HG02571 (cell line): ENCODE measurements around the gene TECTB.

Source experiments
- ATAC-seq: cut with Tn5 transposase; IDR thresholded peaks from one replicate; pipeline ENCODE4 v1.9.1; 2021; ENCODE audit warnings: mild to moderate bottlenecking, moderate library complexity; ENCODE audit not compliant: unreplicated experiment

TECTB gene

DNA sequence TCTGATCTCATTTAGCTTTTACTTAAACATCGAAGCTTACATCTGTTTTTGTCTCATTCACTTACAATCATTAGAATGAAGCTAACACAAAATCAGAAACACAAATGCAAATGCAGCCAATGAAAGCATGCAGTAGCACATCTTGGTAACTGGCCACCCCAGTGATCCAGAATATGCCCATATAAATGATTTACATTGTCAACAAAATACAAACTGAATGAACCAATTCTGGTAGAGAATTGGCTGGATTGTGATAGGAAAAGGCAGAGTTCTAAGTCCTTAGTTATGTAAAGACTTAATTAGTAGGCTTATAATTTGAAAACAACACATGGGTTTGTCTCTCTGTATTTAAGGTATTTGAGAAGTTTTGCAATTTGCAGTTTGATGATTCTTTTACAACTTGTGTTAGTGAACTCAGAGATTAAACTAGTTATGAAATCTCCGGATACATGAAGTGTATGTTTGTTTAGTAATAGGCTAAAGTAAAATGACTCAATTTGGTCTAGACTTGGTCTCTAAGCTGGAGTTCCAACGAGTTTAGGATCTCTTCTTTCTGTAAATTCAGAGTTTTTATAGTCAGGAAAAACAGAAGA, 21.2 kb downstream of the TECTB start:
- ATAC-seq: no peak

DNA sequence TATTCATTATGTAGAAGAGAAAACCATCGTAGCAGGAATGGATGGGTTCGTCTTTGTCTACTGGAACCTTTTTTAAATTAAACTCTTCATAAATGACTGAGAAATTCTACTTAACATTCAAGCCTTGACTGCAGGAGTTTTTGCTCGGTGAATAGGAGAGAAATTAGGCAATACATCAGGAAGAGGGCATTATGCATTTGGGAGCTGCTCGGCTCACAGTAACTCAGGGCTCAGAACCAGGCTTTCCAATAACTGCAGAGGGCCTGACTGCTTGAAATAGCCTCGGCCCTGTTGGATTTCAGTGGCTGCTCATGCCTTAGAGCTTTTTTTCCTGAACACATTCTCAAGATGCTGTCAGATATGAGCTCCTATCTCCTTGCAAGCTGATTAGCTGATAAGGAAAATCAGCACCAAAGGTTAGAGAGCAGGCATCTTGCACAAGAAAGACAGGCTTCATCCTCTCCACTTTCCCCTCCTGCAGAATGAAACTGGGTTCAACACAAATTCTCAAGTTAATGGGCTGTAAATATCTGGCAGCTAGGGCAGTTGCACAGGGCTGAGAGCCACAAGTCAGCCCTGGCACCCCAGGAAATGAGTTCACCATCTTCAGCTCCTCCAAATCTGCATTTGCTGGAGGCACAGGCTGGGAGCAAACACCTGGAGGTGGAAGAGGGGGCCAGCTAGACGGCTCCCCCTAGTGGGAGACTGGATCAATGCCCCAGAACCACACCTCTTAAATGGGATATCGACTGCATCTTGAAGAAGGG, 24.3 kb downstream of the TECTB start:
- ATAC-seq: no peak

DNA sequence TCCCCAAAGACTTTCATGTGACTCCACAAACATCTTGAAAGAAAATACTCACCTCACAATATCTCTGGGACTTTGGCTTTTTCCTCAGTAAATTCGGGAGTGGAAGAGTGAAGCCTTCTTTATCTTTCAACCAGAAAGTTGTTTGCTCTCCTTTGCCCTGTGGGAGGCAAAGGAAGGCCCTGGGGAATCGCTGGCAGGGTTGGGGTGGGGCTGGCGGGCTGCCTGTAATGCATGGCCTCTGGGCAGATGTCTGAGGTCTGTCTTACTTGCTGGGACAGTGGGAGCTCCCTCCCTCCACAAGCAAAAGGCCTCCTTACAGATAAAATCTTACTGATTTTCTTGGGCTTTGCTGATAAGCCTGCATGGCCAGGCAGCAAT, 24.9 kb downstream of the TECTB start:
- ATAC-seq: no peak

DNA sequence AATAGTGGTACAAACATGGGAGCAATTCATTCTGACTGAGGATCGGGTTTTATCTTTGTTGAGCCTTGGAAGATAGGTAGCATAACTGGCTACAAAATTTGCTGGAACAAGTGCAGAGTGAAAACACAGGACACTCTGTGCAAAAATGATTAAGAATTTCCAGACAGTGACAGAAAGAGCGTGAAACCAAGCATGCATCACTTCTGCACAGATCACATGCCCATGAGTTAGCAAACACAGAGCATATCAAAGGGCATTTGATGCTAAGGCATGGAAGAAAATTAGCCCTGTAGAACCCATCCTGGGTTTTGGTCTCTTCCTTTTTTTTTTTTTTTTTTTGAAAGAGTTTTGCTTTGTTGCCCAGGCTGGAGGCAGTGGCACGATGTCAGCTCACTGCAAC, 28.3 kb downstream of the TECTB start:
- no peak for ATAC-seq

DNA sequence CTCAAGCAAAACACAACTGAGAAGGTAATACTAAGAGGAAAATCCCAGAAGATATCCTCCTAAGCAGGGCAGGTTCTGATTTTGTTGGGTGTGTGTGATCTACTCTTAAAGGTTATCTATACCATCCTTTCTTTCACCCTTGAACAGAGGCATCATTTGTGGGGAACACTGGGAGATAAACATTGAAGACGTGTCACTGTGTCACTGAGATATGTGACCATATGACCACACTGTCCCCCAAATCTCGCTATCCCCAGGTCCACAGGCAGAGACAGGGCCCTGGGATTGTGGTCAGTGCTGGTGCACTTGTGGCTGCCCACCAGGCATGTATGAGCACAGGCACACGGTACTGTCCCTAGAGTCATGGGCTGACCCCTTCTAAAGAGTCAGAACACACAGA, 30.0 kb downstream of the TECTB start:
- ATAC-seq: no peak

DNA sequence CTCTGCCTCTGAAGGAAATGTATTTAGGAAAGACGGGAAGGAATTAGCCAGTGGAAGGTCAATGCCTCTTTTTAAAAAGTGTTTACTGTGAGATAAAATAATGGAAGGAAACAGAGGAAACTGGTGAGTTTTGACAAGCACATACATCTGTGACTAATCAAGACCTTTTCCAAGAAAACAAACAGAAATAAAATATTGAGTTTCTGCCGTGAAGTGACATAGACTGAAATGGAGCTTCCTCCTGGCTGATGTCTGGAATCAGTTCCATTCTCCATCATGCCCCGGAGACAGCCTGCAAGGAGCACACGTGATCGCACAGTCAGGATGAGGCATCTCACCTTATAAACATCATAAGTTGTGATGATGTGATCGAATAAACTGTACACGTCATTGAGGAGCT, 30.7 kb downstream of the TECTB start:
- ATAC-seq: no peak

DNA sequence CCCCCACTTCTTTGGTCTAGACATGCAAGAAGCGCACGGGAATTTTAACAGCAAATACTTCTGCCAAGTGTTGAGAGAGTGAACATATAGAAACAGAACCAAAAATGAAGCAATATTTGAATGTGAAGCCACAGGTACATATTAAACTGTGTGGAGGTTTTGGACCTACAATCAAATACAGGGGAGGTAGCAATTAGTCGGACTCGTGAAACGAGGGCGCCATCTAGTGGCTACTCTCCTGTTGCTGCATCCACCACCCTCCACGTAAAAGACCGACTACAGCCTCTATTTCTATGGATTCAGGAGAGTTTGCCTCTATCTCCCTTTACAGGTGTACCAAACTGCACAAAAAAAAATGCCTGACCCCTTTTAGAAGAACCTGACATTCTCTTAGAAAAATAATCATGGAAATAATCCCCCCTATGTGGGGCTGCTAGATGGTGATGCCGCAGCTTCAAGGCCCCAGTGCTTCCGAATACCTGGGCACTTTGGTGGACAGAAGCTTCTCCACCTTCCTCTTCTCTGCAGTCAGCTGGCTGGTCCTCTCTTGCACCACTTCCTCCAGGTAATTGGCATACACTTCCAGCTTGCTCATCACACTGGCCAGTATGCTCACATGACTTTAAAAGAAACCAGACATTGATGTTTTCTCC, 31.7 kb downstream of the TECTB start:
- peak; percentile 53 for ATAC-seq

DNA sequence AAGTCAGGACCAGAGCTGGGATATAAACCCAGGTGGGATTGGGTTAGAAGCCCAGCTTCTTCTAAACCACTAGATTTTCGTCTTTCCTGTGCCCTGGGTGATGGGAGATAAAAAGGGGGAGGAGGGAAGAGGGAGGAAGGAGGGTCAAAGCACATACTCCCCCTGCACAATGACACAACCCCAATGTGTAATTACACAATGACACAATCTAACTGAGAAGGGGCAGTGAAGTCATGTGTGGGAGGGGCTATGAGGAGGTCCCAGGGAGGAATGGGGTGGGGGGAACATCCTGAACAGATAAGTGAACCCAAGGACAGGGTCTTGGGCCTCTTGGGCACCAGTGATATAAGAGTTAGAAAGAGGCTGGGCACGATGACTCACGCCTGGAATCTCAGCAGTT, 44.5 kb downstream of the TECTB start:
- ATAC-seq: no peak

DNA sequence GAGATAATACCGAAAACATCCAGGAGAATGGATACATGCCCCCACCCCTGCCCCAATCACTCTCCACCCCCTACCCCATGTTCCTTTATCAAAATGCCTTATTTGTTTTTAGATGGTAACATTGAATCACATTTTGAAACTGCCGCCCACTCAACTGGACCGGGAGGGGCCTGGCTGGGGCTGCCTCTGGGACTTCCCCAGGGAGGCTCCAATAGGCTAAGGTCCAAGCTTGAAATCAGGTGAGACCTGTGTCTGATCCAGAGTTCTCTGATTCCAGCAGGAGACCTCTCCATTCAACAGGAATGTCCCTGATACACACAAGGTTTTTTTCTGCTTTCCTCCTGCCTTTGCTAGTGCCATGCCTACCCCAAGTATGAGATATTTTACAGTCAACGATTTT, 47.0 kb downstream of the TECTB start:
- no peak for ATAC-seq

DNA sequence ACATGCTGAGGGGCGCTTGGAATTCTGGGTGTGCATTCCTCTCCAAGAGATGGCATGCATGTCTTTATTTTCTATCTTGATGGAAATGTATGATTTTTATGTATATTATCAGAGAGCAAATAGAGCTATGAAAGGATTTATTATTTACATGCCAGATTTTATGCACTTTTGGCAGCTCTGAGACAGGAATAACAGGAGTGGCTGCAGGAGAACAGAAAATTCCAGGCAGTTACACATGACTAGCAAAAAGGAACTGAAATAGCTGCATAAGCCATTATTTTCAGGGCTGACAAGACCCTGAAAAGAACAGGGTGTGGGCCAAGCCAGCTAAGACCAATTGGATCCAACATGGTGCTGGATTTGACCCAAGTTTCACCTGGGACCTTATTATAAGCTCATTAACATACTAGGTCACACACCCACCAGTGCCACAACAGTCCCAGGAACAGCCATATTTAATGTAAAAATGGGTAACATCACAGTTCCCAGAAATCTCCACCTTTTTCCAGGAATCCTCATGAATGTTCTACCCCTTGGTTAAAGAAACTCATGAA, 47.5 kb downstream of the TECTB start:
- ATAC-seq: no peak

DNA sequence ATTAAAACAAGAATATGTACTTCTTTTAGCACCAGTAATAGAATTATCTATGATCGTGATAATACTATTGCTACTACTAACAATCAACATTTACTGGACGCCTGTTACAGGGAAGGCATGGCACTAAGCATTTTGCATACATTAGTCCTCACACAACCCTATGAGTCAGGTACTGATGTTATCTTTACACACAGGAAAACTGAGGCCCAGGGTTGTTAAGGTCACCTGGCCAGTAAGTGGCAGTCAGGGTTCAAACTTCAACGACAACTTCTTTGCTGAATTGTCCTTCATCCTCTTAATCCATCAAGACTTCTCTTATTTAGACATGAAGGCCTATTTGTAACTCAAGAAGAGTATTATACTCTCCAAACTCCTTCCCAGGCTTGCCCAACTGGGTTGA, 48.8 kb downstream of the TECTB start:
- ATAC-seq: no peak

DNA sequence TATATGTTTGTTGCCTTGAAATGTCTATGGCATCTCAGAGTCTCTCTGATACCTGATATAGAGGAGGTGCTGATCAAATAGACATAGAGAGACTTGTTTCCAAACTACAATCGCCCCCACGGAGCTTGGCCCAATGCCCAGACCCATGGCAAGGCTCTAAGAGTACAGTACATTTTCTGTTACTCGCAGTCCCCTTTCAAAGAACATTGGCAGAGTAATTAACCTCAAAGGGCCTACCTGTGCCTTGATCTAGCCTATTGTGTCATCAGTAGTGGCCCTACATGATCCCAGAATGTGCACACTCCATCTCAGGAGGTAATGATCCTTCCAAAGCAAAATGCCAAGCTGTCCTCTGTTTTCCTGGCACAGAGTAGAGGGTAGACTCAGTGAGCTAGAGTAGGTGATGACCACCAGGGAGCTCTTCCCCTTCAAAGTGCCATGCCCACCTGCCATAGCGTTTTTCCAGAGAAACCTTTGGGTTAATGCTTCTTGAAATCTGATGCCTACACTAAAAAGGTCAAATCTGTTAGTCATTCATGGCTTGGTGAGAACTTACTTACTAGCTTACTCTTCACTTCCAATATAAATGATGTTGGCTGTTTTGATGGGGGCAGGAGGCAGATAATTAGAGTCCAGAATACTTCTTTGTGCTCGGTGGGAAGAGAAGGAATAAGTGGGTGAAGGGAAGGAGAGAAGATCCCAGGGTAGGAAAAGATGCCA, 49.5 kb downstream of the TECTB start:
- ATAC-seq: no peak

DNA sequence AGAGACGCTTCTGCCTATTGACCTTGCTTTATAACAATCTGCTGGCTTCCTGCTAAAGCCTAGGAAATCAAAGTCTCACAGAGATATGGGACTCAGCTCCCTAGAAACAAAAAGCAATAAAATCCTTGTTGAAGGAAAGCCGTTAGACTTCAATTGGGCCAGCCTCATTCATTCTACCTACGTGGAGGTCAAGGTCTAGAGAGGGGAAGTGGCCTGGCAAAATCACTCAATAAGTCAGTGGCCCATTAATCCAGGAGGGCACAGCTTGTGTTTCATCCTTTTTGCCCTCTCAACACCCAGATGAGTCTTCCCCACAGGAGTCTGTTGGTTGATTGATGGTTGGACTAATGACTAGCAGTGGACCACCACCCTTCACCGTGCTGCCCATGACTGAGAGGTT, 50.3 kb downstream of the TECTB start:
- ATAC-seq: no peak

DNA sequence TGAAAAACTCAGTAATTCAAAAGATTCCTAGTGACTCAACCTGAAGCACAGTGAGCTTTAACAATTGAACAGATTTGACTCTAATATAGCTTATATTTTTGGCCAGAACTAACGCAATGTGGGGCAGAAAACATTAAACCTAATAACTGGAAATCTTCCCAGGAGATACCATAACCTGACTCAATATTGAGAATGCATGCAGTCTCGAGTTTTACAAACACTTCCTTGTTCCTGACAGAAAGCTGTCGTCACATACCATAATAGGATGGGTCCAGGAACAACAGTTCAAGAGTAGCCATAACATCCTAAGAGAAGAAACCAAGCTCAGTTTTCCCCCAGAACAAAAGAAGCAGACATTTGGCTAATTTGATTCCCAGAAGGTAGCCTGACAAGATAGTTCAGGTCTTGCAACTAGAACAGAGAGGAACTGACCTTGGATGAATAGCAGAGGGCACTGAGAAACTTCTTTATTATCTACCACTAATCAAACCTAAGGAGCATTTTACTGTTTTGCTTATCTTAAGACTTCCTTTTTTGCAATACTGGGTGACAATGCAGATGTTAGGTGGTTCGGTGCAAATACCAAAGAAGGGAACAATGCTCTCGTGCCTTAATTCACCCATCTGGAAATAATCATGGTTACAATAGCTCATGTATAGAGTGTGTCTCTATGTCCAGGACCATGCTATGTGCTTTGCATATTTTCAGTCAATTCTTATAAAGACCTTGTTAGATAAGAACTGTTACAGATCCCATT, 52.1 kb downstream of the TECTB start:
- no peak for ATAC-seq

DNA sequence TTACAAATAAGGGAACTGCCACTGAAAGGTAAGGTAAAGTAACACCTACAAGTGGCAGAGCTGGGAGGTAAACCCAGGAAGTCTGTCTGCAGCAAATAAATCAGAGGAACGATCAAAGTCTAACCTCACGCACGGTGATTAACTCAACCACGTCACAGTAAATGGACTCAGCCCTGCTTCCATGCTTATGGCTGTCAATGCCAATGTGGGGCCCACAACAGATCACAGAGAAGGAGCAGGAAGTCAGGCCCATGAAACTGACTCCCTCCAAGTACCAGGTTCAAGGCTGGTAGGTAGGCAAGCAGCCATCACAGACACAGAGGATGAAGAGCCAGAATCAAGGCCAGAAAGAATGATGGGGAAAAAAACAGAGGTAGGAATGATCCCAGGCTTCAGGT, 52.7 kb downstream of the TECTB start:
- ATAC-seq: no peak

DNA sequence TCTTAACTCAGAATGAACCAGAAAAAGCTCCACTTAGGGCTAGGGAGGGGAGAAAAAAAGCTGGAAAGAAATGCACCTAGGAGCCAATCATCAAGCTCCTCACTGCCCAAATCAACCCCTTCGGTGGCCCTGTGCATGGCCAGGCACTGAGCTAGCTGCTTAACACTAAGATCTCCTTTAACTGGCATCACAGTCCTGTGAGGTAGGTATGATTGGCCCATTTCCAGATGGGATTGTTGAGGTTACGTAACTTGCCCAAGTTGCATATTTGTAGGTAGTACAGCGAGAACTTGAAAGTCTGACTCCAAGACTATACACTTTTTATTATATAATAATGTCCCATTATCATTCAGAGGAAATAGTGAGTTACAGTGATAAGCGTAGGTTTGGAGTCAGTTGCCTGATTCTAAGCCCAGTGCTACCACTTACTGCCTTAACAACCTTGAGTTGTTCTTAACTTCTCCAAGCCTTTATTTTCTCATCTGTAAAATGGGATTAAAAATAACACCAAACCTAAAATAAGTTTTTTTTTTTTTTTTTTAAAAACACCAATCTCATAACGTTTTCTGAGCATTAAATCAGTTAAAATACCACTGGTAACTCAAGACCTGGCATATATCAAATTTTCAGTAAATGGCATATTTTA, 53.5 kb downstream of the TECTB start:
- ATAC-seq: no peak

DNA sequence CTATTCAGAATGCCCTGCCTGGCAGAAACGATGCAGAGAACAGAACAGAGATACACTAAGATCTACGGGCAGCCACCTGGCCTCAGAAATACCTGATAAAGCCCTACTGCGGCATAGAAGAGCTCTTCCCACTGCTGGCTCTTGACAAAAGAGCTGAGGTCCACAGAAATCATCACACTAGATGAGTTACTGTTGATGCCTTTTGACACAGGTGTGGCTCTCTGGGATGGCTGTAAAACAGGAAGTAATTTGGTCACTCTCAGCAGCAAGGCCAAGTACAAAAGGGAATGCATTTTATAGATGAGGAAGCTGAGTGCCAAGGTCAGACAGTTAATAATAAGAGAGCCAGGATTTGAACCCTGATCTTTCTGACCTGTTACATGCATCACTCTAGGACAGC, 55.8 kb downstream of the TECTB start:
- no peak for ATAC-seq

DNA sequence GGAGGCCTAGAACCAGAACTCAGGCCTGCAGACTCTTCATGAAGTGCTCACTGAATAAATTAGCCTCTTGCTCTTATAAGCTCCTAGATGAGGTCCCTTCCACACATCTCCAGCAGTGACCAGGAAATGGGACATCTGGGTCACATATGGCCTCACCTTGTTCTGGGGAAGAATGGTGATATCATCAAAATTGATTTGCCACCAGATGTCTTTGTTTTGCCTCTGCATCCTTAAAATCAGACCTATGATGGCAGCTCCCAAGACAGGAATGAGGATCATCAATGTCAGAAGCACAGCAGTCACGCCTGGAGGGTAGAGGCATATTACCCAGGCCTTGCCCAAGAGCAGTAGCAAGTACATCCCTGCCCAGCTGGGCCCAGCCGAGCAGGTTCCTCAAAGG, 57.4 kb downstream of the TECTB start:
- ATAC-seq: no peak

DNA sequence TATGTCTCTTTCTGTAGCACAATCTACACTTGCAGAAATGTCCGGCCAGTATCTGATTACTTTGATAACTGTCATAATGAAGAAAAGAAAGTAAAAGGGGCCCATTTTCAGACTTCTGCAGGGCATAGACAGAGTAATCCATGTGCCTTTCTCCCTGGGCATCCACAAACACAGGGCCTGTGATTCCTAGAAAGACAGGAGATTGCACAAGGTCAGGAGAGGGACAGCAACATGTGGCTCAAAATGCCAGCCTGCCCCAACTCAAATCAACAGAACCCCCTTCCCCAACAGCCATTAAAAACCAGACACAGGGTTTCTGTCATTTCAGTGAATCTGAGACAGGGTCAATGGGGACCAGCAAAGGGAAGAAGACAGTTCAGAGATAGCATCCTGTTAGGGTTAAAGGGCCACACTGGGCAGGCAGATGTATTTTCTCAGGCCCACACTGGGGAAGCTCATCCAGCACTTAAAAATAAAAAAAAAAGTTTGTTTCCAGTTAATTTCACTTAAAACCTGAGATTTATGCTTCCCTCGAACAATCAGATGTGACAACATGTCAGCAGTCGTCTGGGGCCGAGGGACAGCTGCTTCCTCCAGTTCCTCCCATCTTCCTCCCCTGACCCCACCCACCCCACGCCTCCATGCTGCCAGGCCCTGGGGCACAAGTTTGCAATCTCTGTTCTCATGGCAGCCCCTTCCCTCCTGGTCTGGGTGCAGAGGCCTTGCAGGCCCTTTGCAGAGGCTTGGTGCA, 60.0 kb downstream of the TECTB start:
- ATAC-seq: no peak

DNA sequence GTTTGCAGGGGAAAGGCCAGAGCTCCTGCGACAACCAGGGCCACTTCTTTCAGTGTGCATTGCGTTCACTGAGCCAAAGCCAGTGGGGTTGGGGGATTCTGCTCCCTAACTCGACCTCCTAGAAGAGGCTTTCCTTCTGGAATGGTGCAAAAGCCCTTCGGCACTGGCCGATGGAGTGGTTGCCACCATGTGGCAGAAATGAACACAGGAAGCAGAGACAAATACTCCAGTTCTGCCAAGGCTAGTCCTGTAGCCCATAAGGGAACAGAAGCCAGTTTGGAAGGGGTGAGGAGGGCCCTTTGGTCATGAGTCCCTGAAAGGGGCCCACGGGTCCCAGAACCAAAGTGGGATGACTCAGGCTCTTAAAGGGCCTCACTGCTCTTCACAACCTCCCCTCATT, 61.1 kb downstream of the TECTB start:
- ATAC-seq: no peak
